AG04450 (cell line): ENCODE measurements around the gene C5orf47. TPM values are rescaled to one million over a fixed set of nuclear protein-coding genes. Genes with fewer than 3 reads are reported as not detected.

ENCODE experiments used
- CTCF ChIA-PET: fragments of 300-600, 350-600 bp; formaldehyde crosslinking; extraction: SDS; loops from one replicate; lab custom pipeline; 2022; ENCODE audit warnings: antibody characterized with exemption, inconsistent platforms; lab: Charles Lee
- POLR2A ChIA-PET: fragments of 350-600 bp; formaldehyde crosslinking; extraction: SDS; loops from one replicate; lab custom pipeline; 2021; ENCODE audit warnings: antibody characterized with exemption, inconsistent platforms; lab: Yijun Ruan, JAX
- DNase-seq: peaks from one replicate; pipeline ENCODE4 v3.0.0-alpha.2; 2011; ENCODE audit warnings: low read depth, low spot score
- H3K27ac ChIP-seq: one replicate; pipeline ENCODE4 v1.5.1; 2012; ENCODE audit warnings: low read depth, low read length, control low read depth
- H3K27me3 ChIP-seq: one replicate; pipeline ENCODE4 v1.6.0; 2012; ENCODE audit warnings: low read length; ENCODE audit not compliant: control insufficient read depth, insufficient read depth
- H3K4me3 ChIP-seq: 2 replicates; pipeline ENCODE4 v1.5.1; 2011; ENCODE audit warnings: mild to moderate bottlenecking, low read depth, low read length, control low read depth
- H3K9me3 ChIP-seq: 2 replicates; pipeline ENCODE4 v1.5.1; 2012; ENCODE audit warnings: low read length; ENCODE audit not compliant: control insufficient read depth, insufficient read depth
- polyA plus RNA-seq: library from polyadenylated mRNA; depleted of rRNA; stranded (reverse); fragments of >200 nt; gene quantifications from 2 replicates; pipeline ENCODE4 v1.2.3, GENCODE V29; 2011
- TF ChIP-seq, protein P1 (sequence below): IDR thresholded peaks from 2 replicates; pipeline ENCODE4 v1.5.1; 2011; ENCODE audit warnings: low read depth, low read length, control low read depth, inconsistent platforms

Gene C5orf47
- polyA plus RNA-seq, 1 experiment = not detected

DNA sequence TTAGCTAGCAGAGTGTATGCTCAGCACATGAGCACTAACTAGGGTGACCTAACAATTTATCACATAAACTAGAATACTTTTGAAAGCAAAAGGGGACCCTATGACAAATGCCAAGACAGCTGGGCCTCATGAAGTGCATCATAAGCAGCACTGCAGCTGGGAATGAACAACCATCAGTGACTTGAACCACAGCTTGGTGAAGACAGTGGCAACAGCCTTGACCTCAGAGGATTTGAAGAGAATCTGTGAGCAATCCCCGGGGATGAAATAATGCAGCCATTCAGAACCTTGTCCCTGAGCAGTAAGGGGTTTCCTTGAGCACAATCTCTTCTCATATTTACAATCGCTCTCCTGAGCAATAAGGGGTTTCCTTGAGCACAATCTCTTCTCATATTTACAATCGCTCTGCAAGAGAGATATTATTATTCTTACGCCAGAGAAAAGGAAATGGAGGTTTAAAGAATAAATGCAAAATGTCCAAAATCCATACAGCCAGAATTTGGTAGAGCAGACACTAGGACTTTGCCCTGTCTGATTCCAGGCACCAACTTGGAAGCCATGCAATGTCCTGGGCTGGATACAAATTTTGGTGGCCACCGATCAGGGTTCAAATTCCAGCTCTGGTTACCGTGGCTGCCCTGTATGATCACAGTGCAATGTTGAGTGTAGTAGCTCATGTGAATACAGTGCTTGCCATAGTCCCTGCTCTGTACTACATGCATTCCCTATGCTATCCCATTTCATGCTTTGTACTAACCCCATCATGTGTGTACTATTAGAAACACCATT, 55.7 kb downstream of the C5orf47 start:
- CTCF ChIA-PET = interaction anchor here (0.6 to 3.8 kb wide), 4 partner anchors 11 to 738 kb away, joined by 3 to 56 read pairs (median 24); no protein-coding TSS in a partner anchor
- DNase-seq = no peak
- POLR2A ChIA-PET = no interaction called here
- no peak overlapping the region for H3K27ac ChIP-seq
- H3K9me3 ChIP-seq = no peaks in the 10 kb centered on the region; the same call in 1 of the 2 replicates
- TF ChIP-seq, protein P1, sequence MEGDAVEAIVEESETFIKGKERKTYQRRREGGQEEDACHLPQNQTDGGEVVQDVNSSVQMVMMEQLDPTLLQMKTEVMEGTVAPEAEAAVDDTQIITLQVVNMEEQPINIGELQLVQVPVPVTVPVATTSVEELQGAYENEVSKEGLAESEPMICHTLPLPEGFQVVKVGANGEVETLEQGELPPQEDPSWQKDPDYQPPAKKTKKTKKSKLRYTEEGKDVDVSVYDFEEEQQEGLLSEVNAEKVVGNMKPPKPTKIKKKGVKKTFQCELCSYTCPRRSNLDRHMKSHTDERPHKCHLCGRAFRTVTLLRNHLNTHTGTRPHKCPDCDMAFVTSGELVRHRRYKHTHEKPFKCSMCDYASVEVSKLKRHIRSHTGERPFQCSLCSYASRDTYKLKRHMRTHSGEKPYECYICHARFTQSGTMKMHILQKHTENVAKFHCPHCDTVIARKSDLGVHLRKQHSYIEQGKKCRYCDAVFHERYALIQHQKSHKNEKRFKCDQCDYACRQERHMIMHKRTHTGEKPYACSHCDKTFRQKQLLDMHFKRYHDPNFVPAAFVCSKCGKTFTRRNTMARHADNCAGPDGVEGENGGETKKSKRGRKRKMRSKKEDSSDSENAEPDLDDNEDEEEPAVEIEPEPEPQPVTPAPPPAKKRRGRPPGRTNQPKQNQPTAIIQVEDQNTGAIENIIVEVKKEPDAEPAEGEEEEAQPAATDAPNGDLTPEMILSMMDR = no peak
- H3K27me3 ChIP-seq = no peaks in the 10 kb centered on the region
- H3K4me3 ChIP-seq = no peak overlapping the region

DNA sequence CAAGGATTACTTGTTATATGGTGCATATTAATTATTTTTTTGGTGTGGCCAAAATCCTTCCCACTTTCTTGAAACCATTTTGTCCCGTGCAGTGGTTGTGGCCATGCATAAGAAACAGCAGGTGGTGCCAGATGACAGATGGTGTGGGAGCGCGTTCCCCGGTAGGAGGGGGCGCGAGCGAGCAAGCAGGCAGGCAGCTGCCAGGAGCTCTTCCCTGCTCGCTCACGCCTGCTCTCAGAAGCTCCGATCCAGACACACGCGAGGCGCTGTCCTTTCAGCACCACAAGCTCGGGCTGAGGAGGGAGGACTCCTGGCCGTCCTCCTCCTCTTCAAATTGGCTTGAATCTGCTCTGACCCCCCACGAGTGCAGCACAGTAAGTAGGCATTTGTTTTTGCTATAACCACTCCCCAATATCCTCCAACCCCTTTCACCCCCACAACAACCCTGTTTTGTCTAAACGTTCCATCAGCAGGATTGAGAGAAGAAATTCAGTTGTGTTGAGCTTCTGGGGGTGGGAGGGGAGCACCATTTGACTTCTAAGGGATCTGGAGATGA, 56.6 kb downstream of the C5orf47 start, which contains the start of gene NSG2:
Gene NSG2, plus strand, starts transcription at position 237 of the 556 bp plus-strand sequence. CDS start 1,050 bp downstream, outside the sequence.
- Histone ChIP-seq H3K9me3 (no peaks in the 10 kb centered on the region; the same call in 1 of the 2 replicates), H3K4me3 (no peak within 1 kb of the TSS), H3K27ac (no peak within 1 kb of the TSS), H3K27me3 (no peaks in the 10 kb centered on the region)
- DNase-seq = peak; percentile 56
- ChIA-PET POLR2A (no interaction called here), CTCF (interaction anchor here (0.6 to 3.8 kb wide), 10 partner anchors 9 to 357 kb away, joined by 3 to 56 read pairs (median 3); no protein-coding TSS in a partner anchor)
- TF ChIP-seq, protein P1 = peak; percentile 62

DNA sequence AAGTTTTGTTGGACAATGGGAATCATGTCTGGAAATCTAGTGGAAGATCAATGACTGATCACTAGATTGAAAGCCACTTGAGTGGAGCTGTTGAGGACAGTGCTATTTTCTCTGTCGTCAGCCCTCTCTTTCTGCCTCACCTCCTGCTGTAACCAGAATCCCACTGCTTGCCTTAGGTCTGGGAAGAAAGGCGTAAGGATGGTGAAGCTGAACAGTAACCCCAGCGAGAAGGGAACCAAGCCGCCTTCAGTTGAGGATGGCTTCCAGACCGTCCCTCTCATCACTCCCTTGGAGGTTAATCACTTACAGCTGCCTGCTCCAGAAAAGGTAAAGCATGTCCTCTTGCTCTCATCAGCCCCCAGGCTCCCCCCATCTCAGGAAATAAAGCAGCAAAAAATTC, 57.6 kb downstream of the C5orf47 start:
- Histone ChIP-seq H3K27me3 (no peaks in the 10 kb centered on the region), H3K27ac (no peak overlapping the region), H3K9me3 (no peaks in the 10 kb centered on the region; the same call in 1 of the 2 replicates), H3K4me3 (no peak overlapping the region)
- ChIA-PET CTCF (interaction anchor here (0.7 to 3.8 kb wide), 3 partner anchors 111 to 270 kb away, joined by 3 to 56 read pairs (median 46); no protein-coding TSS in a partner anchor), POLR2A (no interaction called here)
- TF ChIP-seq, protein P1 = no peak
- no peak for DNase-seq

DNA sequence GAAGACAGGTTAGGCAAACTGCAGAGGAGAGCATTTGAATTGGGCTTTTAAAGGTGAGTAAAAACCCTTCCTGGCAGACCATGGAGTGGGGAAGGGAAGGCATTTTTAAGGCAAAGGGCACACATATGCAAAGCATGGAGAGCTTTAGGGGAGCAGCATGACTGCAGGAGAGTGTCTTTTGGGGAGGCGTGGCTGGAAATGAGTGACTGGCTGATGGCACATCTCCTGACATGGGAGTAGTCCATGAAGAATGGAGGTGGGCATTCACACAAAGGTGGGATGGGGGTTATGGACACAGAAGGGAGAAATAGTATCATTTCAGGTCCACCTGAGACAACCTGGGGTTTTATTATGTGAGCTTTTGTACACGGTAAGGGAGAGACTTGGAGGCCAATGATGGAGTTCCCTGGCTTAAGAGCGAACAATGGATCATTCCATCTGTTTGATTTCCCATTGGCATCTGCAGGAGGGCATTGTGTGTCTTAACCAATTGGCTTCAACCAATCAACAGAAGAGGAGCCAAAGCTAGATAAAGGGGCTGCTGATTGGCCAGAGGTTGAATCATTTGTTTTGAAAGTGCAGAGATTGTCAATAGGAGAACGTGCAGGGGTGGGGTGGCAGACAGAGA, 58.6 kb downstream of the C5orf47 start:
- Histone ChIP-seq H3K27ac (no peak overlapping the region), H3K27me3 (no peaks in the 10 kb centered on the region), H3K4me3 (no peak overlapping the region), H3K9me3 (no peaks in the 10 kb centered on the region; the same call in 1 of the 2 replicates)
- TF ChIP-seq, protein P1 = no peak
- no peak for DNase-seq
- POLR2A ChIA-PET = no interaction called here
- CTCF ChIA-PET = interaction anchor here (1.9 to 3.8 kb wide), 2 partner anchors 264 to 269 kb away, joined by 7 to 56 read pairs; no protein-coding TSS in a partner anchor
